GM12878 (cell line): ENCODE results near the gene ADAMTSL1.

Experiments used
- CHD2 ChIP-seq: IDR thresholded peaks from 2 replicates; pipeline ENCODE4 v1.6.1; 2011; ENCODE audit warnings: low read depth, low read length, improper control_type of control experiment, borderline replicate concordance
- CREB1 ChIP-seq: IDR thresholded peaks from 2 replicates; pipeline ENCODE4 v1.6.1; 2012; ENCODE audit warnings: low read depth, mild to moderate bottlenecking, inconsistent platforms
- CTCF ChIP-seq, 3 experiments: IDR thresholded peaks in 2 of 3; conservative IDR thresholded peaks in 1 of 3; 2 replicates each; pipeline ENCODE4 v1.5.1; 2011; ENCODE audit warnings: low read depth in 3 of 3, low read length in 3 of 3, mild to moderate bottlenecking in 3 of 3, control low read depth in 2 of 3, moderate library complexity in 2 of 3, inconsistent platforms in 1 of 3, mixed read lengths in 1 of 3; ENCODE audit not compliant: control insufficient read depth in 2 of 3, insufficient read depth in 1 of 3; ENCODE audit errors: extremely low read depth in 1 of 3
- HDAC2 ChIP-seq: fragments of 200-600 bp; sonication (generic); IDR thresholded peaks from 2 replicates; pipeline ENCODE4 v1.6.1; 2017
- HDGF ChIP-seq: fragments of 450-650 bp; IDR thresholded peaks from 2 replicates; pipeline ENCODE4 v1.6.1; 2016; ENCODE audit warnings: antibody characterized with exemption
- NR2C1 ChIP-seq: fragments of 450-650 bp; IDR thresholded peaks from 2 replicates; pipeline ENCODE4 v1.6.1; 2017; ENCODE audit warnings: antibody characterized with exemption, mild to moderate bottlenecking, moderate library complexity
- POLR2A ChIP-seq: IDR thresholded peaks from 2 replicates; pipeline ENCODE4 v1.6.1; 2011; ENCODE audit warnings: low read depth, mild to moderate bottlenecking, low read length
- RAD21 ChIP-seq: IDR thresholded peaks from 2 replicates; pipeline ENCODE4 v1.6.1; 2011; ENCODE audit warnings: mild to moderate bottlenecking, low read depth, low read length, moderate library complexity; ENCODE audit not compliant: insufficient read depth
- RFX5 ChIP-seq: IDR thresholded peaks from 2 replicates; pipeline ENCODE4 v1.6.1; 2011; ENCODE audit warnings: low read depth, low read length, improper control_type of control experiment
- SMC3 ChIP-seq: IDR thresholded peaks from 2 replicates; pipeline ENCODE4 v1.6.1; 2011; ENCODE audit warnings: low read length, improper control_type of control experiment, borderline replicate concordance
- SUZ12 ChIP-seq: fragments of 200-600 bp; sonication (generic); IDR thresholded peaks from one replicate; pipeline ENCODE4 v1.6.1; 2018; ENCODE audit warnings: antibody characterized with exemption, mild to moderate bottlenecking; ENCODE audit not compliant: unreplicated experiment
- USF2 ChIP-seq: IDR thresholded peaks from 2 replicates; pipeline ENCODE4 v1.6.1; 2011; ENCODE audit warnings: low read depth, low read length, improper control_type of control experiment, borderline replicate concordance
- YY1 ChIP-seq: IDR thresholded peaks from 2 replicates; pipeline ENCODE4 v1.6.1; 2011; ENCODE audit warnings: low read depth, mild to moderate bottlenecking, low read length
- ZNF207 ChIP-seq: fragments of 450-650 bp; IDR thresholded peaks from 2 replicates; pipeline ENCODE4 v1.6.1; 2014; ENCODE audit warnings: antibody characterized with exemption, mild to moderate bottlenecking, borderline replicate concordance

DNA sequence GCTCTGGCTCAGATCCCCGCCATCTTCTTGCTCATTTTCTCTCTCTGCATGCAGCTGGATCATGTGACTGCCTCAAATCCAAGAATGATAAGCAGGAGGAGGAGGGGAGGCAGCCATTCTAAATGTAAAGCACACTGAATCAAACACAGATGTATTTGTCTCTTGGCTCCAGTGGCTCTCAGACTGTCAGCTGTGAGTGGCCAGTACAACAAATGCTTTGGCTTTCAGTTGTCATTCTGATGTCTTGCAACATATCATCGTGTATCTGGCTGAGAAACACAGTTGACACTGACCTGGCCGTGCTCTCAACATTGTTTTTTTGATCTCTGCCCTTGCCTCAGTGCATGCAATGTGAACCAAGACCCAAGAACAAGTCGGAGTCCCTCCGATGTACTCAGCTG is 233.1 kb downstream of the ADAMTSL1 start:
- TF ChIP-seq CTCF (IDR thresholded peaks at IDR 0.05 in 2 of 3, conservative IDR thresholded peaks at IDR 0.05 in 1 of 3; ENCODE audit: control insufficient read depth in 2 of 3, extremely low read depth in 1 of 3, insufficient read depth in 1 of 3, low read depth in 3 of 3, low read length in 3 of 3) (no peak), SMC3 (no peak), YY1 (no peak), USF2 (no peak), ZNF207 (no peak), CHD2 (no peak), NR2C1 (no peak), RAD21 (no peak), HDGF (no peak), POLR2A (no peak), RFX5 (no peak), CREB1 (no peak), HDAC2 (no peak), SUZ12 (no peak)
